Heart left ventricle (tissue), 16 donors: ENCODE measurements around the gene ABCC9. TPM values are rescaled to one million over a fixed set of nuclear protein-coding genes. Genes with fewer than 3 reads are reported as not detected.
A peak's percentile ranks its signal among the peaks of the same experiment; 100 is the strongest.
"Not testable (repeated sequence)": the region's sequence is repeated elsewhere in the genome, so short reads cannot be mapped to it uniquely, and the experiment has no call there.

ENCODE experiments used
- ATAC-seq, 4 donors: fragments of 200-7000 bp; cut with Tn5 transposase; one replicate each; pipeline ENCODE4 v1.9.1; 2020 to 2022; ENCODE audit warnings: moderate library complexity in 4 of 4, mild to moderate bottlenecking in 3 of 4, moderate number of reproducible peaks in 1 of 4
- DNase-seq, 5 donors: peaks; one replicate each; pipeline ENCODE4 v3.0.0-alpha.2; 2020
- H3K27ac ChIP-seq, 12 donors: fragments of 200-600 bp; sonication (generic) in 4 of 12; one replicate each; pipeline versions ENCODE4 v1.5.0 to v1.8.0; 2016 to 2022; ENCODE audit warnings: mild to moderate bottlenecking in 2 of 12
- H3K27me3 ChIP-seq, 9 donors: fragments of 200-600 bp; sonication (generic) in 2 of 9; one replicate each; pipeline versions ENCODE4 v1.5.1 to v1.8.0; 2016 to 2022; ENCODE audit warnings: mild to moderate bottlenecking in 3 of 9
- H3K36me3 ChIP-seq, 9 donors: fragments of 200-600 bp; sonication (generic) in 2 of 9; one replicate each; pipeline versions ENCODE4 v1.5.0 to v1.8.0; 2018 to 2022; ENCODE audit warnings: mild to moderate bottlenecking in 2 of 9
- H3K4me1 ChIP-seq, 12 donors: fragments of 200-600 bp; sonication (generic) in 4 of 12; one replicate each; pipeline versions ENCODE4 v1.5.0 to v1.8.0; 2016 to 2022; ENCODE audit warnings: mild to moderate bottlenecking in 3 of 12
- H3K4me3 ChIP-seq, 12 donors: fragments of 200-600 bp; sonication (generic) in 4 of 12; one replicate each; pipeline versions ENCODE4 v1.5.0 to v1.8.0; 2017 to 2022; ENCODE audit warnings: mild to moderate bottlenecking in 9 of 12, moderate library complexity in 4 of 12
- H3K9me3 ChIP-seq, 12 donors: fragments of 200-600 bp; sonication (generic) in 4 of 12; one replicate each; pipeline versions ENCODE4 v1.5.0 to v1.8.0; 2016 to 2022; ENCODE audit warnings: mild to moderate bottlenecking in 1 of 12
- POLR2A ChIP-seq, 2 donors: fragments of 450-650 bp; IDR thresholded peaks; one replicate each; pipeline ENCODE4 v1.6.1; 2017; ENCODE audit warnings: antibody characterized with exemption in 2 of 2, mild to moderate bottlenecking in 2 of 2, moderate library complexity in 2 of 2
- WGBS, 4 donors: extraction: QIAGEN DNeasy Blood & Tissue Kit in 2 of 4; methylation state at CpG; one replicate each; pipeline versions ENCODE4 v1.1.5 to v1.1.7; 2013 to 2018; 5-methylcytosine and 5-hydroxymethylcytosine counted together
- intact Hi-C, 10 donors: fragments of 100-400 bp; cut with DNase I; formaldehyde crosslinking; loops; one replicate each; pipeline versions ENCODE4 v1.11.1 to v1.14.2; 2022
- polyA plus RNA-seq, 2 donors: library from polyadenylated mRNA; stranded (reverse); fragments of 200-250 nt; gene quantifications; one replicate each; pipeline ENCODE4 v1.2.3, GENCODE V29; 2013
- total RNA-seq, 9 donors: library from RNA; depleted of rRNA in 2 of 9; stranded (reverse); fragments of >200 nt in 2 of 9; fragmentation: NEBNext Ultra II Directional in 3 of 9; extraction: Animal tissue kit (Norgen Biotek cat#: 25700) in 3 of 9; gene quantifications; one replicate each; pipeline versions ENCODE4 v1.1.0 to v1.2.4, GENCODE V29; 2016 to 2023
- TF ChIP-seq, protein P1 (sequence below), 12 donors: fragments of 200-600 bp; sonication (generic) in 4 of 12; IDR thresholded peaks; one replicate each; pipeline versions ENCODE4 v1.5.0 to v1.8.0; 2018 to 2022; ENCODE audit warnings: antibody characterized with exemption in 12 of 12, mild to moderate bottlenecking in 5 of 12
- donor health status: ischemic (EF 13 %, LVEDD 7.1; RV severe dilation, severe dysfunction).
- donor health status: healthy with polysubstance abuse.
- donor health status: DM: no; HTN: yes; CAD: no.
- donor health status: DM: no; HTN: no; CAD: no.
- donor health status: ischemic (EF 25% LVEDD 6.9; RV normal size, moderate dysfunction).
- donor health status: ischemic (EF 25% LVEDD 5.7; RV mildly dilated, moderate dysfunction).
- donor health status: healthy.
- donor health status: DM: yes; HTN: yes; CAD: no.
- donor health status: ischemic (EF 35%, LVEDD 5.7; RV mildly dilated, moderate dysfunction).
- donor health status: nonischemic (EF 11% LVEDD 7.7; RV severe dilation, severe dysfunction).
- donor health status: DM: yes; HTN: yes; CAD: no.
- donor health status: PGD.
- donor health status: ischemic (EF 29% LVEDD 5.4; RV normal size, mild dysfunction).
- donor health status: nonischemic (EF 23%, LVEDD 6.1; RV moderate dilation, normal function).

Gene ABCC9
- total and polyA plus RNA-seq, 11 donors, result 14.1 to 103 (median 70.8) TPM

GRCh38 chr12:21939435-21939834 is 1.8 kb downstream of the ABCC9 start:
- H3K27me3 ChIP-seq, result peaks cover 0 to 43% (median 0%) of the 10 kb centered on the region in 9 donors
- 31 to 36% (median 33%) methylated on average over 4 of the region's 4 CpGs for whole genome bisulfite sequencing, 4 donors
- peaks cover 0 to 18% (median 0%) of the 10 kb centered on the region in 12 donors for H3K4me1 ChIP-seq
- peak overlapping the region; percentile 45 to 66 (median 56) for H3K4me3 ChIP-seq
- DNase-seq (peak in 4 of 5 donors; percentile 30 to 37 (median 34)), ATAC-seq (peak; percentile 36 to 70 (median 57))
- TF ChIP-seq, protein P1, sequence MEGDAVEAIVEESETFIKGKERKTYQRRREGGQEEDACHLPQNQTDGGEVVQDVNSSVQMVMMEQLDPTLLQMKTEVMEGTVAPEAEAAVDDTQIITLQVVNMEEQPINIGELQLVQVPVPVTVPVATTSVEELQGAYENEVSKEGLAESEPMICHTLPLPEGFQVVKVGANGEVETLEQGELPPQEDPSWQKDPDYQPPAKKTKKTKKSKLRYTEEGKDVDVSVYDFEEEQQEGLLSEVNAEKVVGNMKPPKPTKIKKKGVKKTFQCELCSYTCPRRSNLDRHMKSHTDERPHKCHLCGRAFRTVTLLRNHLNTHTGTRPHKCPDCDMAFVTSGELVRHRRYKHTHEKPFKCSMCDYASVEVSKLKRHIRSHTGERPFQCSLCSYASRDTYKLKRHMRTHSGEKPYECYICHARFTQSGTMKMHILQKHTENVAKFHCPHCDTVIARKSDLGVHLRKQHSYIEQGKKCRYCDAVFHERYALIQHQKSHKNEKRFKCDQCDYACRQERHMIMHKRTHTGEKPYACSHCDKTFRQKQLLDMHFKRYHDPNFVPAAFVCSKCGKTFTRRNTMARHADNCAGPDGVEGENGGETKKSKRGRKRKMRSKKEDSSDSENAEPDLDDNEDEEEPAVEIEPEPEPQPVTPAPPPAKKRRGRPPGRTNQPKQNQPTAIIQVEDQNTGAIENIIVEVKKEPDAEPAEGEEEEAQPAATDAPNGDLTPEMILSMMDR (IDR thresholded peaks at IDR 0.05), result no peak
- TF ChIP-seq POLR2A (IDR thresholded peaks at IDR 0.05), result peak in 1 of 2 donors; percentile 67
- intact Hi-C loops, result loop anchor here in 2 of 10 donors (5.0 kb wide), 2 partner anchors 42 to 47 kb away; no protein-coding TSS in a partner anchor
- H3K36me3 ChIP-seq, result peaks cover 0 to 23% (median 0%) of the 10 kb centered on the region in 9 donors
- peaks cover 0 to 10% (median 0%) of the 10 kb centered on the region in 12 donors for H3K9me3 ChIP-seq
- peak overlapping the region; percentile 84 to 95 (median 90) for H3K27ac ChIP-seq

GRCh38 chr12:21938879-21939278 is 2.3 kb downstream of the ABCC9 start:
- H3K27me3 ChIP-seq, result peaks cover 0 to 43% (median 0%) of the 10 kb centered on the region in 9 donors
- intact Hi-C loops, result loop anchor here in 2 of 10 donors (5.0 kb wide), 2 partner anchors 42 to 47 kb away; no protein-coding TSS in a partner anchor
- DNase-seq (no peak), ATAC-seq (no peak)
- H3K27ac ChIP-seq, result peak overlapping the region in 10 of 12 donors; percentile 84 to 94 (median 89)
- TF ChIP-seq, protein P1 (IDR thresholded peaks at IDR 0.05), result no peak
- TF ChIP-seq POLR2A (IDR thresholded peaks at IDR 0.05), result no peak
- H3K4me3 ChIP-seq, result peak overlapping the region; percentile 45 to 66 (median 56)
- peaks cover 0 to 18% (median 0%) of the 10 kb centered on the region in 12 donors for H3K4me1 ChIP-seq
- peaks cover 0 to 29% (median 0%) of the 10 kb centered on the region in 9 donors for H3K36me3 ChIP-seq
- WGBS, 4 donors, result 49 to 54% (median 52%) methylated on average over 7 of the region's 7 CpGs
- H3K9me3 ChIP-seq, result peaks cover 0 to 4% (median 0%) of the 10 kb centered on the region in 12 donors

GRCh38 chr12:21934173-21934572 is 7.1 kb downstream of the ABCC9 start:
- ATAC-seq (no peak), DNase-seq (no peak)
- Histone ChIP-seq H3K27me3 (no peaks in the 10 kb centered on the region), H3K4me3 (no peak overlapping the region), H3K27ac (peak overlapping the region in 1 of 12 donors; percentile 11), H3K9me3 (peaks cover 0 to 4% (median 0%) of the 10 kb centered on the region in 12 donors), H3K4me1 (peaks cover 0 to 13% (median 0%) of the 10 kb centered on the region in 12 donors), H3K36me3 (peaks cover 0 to 62% (median 15%) of the 10 kb centered on the region in 9 donors)
- 83 to 91% (median 86%) methylated on average over 1 of the region's 1 CpG for WGBS, 4 donors
- TF ChIP-seq, protein P1 (IDR thresholded peaks at IDR 0.05), result no peak
- no peak for TF ChIP-seq POLR2A (IDR thresholded peaks at IDR 0.05)
- intact Hi-C loops, result no loop called here

DNA sequence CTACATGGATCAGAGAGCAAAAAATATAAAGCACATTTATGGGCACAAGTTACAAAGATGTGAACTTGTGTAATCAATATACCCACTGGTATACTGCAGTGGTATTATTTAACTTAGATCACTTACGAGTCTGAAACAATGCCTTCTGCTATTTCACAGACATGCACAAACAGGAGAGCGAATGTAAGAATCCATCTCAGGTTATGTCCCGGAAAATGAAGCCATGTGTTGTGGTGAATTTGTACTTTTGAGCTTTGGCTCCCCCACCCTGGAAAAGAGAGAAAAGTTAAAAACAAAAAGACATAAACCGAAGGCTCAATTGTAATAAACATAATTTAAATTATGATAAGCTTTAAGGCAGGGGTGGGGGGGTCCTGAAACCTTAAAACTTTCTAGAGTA is 7.6 kb downstream of the ABCC9 start:
- peaks cover 0 to 64% (median 15%) of the 10 kb centered on the region in 9 donors for H3K36me3 ChIP-seq
- ATAC-seq, result no peak
- peaks cover 0 to 4% (median 0%) of the 10 kb centered on the region in 12 donors for H3K9me3 ChIP-seq
- no peak overlapping the region for H3K4me3 ChIP-seq
- H3K4me1 ChIP-seq, result peaks cover 0 to 9% (median 0%) of the 10 kb centered on the region in 12 donors
- DNase-seq, result no peak
- no peak for TF ChIP-seq POLR2A (IDR thresholded peaks at IDR 0.05)
- TF ChIP-seq, protein P1 (IDR thresholded peaks at IDR 0.05), result no peak
- intact Hi-C loops, result no loop called here
- H3K27me3 ChIP-seq, result no peaks in the 10 kb centered on the region
- H3K27ac ChIP-seq, result no peak overlapping the region
- 84 to 88% (median 87%) methylated on average over 4 of the region's 4 CpGs for WGBS, 4 donors

DNA sequence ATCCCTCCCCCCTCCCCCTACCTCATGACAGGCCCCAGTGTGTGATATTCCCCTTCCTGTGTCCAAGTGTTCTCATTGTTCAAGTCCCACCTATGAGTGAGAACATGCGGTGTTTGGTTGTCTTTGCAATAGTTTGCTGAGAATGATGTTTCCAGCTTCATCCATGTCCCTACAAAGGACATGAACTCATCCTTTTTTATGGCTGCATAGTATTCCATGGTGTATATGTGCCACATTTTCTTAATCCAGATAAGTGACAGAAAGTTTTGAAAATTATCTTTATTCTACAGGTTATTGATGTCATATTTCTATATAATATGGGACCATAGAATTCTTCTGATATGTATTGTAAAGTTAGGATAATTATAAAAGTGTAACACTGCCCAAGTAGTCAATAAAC is 11.3 kb downstream of the ABCC9 start:
- H3K36me3 ChIP-seq, result peaks cover 0 to 67% (median 18%) of the 10 kb centered on the region in 9 donors
- intact Hi-C loops, H3K27ac ChIP-seq, H3K27me3 ChIP-seq, DNase-seq, H3K4me3 ChIP-seq, ATAC-seq, H3K9me3 ChIP-seq, H3K4me1 ChIP-seq: not testable (repeated sequence)
- 89 to 100% (median 95%) methylated on average over 1 of the region's 1 CpG for WGBS, 4 donors
